Liver (tissue), 3 donors: ENCODE results near the gene KIF26B.

ENCODE experiments used
- TAF1 ChIP-seq: conservative IDR thresholded peaks from 2 replicates; pipeline ENCODE4 v1.6.1; 2016; ENCODE audit warnings: antibody characterized with exemption, mild to moderate bottlenecking
- TF ChIP-seq, protein P1 (sequence below): fragments of 150-350 bp; IDR thresholded peaks from 2 replicates; pipeline ENCODE4 v1.5.1; 2017; ENCODE audit warnings: improper control_type of control experiment, low read depth, low read length; ENCODE audit not compliant: missing input control
- TF ChIP-seq, protein P2 (sequence below): IDR thresholded peaks from 2 replicates; pipeline ENCODE4 v1.6.1; 2016; ENCODE audit warnings: antibody characterized with exemption
- donor health status: healthy.
- donor health status: healthy.

DNA sequence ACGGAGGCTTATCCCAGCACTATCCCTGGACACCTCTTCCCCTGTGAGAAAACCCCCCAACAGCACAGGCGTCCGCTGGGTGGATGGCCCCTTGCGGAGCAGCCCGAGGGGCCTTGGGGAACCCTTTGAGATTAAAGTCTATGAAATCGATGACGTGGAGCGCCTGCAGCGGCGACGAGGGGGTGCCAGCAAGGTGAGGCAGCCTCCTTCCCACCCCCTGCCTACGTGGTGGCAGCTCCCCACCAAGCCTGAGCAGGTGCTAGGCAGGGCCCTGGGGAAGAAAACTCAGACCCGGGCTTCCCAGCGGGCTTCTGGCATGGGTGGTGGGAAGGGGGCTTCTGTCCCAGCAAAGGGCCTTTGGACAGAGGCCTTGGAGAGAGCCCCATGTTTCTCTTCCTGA is 543.3 kb downstream of the KIF26B start:
- TF ChIP-seq, protein P1, sequence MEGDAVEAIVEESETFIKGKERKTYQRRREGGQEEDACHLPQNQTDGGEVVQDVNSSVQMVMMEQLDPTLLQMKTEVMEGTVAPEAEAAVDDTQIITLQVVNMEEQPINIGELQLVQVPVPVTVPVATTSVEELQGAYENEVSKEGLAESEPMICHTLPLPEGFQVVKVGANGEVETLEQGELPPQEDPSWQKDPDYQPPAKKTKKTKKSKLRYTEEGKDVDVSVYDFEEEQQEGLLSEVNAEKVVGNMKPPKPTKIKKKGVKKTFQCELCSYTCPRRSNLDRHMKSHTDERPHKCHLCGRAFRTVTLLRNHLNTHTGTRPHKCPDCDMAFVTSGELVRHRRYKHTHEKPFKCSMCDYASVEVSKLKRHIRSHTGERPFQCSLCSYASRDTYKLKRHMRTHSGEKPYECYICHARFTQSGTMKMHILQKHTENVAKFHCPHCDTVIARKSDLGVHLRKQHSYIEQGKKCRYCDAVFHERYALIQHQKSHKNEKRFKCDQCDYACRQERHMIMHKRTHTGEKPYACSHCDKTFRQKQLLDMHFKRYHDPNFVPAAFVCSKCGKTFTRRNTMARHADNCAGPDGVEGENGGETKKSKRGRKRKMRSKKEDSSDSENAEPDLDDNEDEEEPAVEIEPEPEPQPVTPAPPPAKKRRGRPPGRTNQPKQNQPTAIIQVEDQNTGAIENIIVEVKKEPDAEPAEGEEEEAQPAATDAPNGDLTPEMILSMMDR: no peak
- TF ChIP-seq TAF1: no peak
- TF ChIP-seq, protein P2, sequence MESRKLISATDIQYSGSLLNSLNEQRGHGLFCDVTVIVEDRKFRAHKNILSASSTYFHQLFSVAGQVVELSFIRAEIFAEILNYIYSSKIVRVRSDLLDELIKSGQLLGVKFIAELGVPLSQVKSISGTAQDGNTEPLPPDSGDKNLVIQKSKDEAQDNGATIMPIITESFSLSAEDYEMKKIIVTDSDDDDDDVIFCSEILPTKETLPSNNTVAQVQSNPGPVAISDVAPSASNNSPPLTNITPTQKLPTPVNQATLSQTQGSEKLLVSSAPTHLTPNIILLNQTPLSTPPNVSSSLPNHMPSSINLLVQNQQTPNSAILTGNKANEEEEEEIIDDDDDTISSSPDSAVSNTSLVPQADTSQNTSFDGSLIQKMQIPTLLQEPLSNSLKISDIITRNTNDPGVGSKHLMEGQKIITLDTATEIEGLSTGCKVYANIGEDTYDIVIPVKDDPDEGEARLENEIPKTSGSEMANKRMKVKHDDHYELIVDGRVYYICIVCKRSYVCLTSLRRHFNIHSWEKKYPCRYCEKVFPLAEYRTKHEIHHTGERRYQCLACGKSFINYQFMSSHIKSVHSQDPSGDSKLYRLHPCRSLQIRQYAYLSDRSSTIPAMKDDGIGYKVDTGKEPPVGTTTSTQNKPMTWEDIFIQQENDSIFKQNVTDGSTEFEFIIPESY: no peak
